Activated B cell treated with CpG ODN at 0.5 μM for 24 hours (primary cell): ENCODE data around the gene CDK14. TPM values are rescaled to one million over a fixed set of nuclear protein-coding genes. Genes with fewer than 3 reads are reported as not detected.
"Not testable (repeated sequence)": the region's sequence is repeated elsewhere in the genome, so short reads cannot be mapped to it uniquely, and the experiment has no call there.

ENCODE experiments used
- ATAC-seq: fragments of 200-7000 bp; cut with Tn5 transposase; one replicate; pipeline ENCODE4 v1.10.0; 2021; ENCODE audit warnings: low read depth, mild to moderate bottlenecking, moderate library complexity
- CTCF ChIA-PET: fragments of 350-600 bp; sonication (Branson Sonifier 250); formaldehyde crosslinking; loops from one replicate; lab custom pipeline; 2021; ENCODE audit warnings: antibody characterized with exemption; lab: Charles Lee
- POLR2A ChIA-PET: fragments of 350-600 bp; sonication (Branson Sonifier 250); formaldehyde crosslinking; loops from one replicate; lab custom pipeline; 2021; ENCODE audit warnings: antibody characterized with exemption; lab: Charles Lee
- DNase-seq: peaks from one replicate; pipeline ENCODE4 v3.0.0; 2022
- H3K27ac Mint-ChIP-seq: one replicate; pipeline ENCODE4 v1.8.0; 2020; ENCODE audit warnings: mixed read lengths
- H3K27me3 Mint-ChIP-seq: one replicate; pipeline ENCODE4 v1.8.0; 2021; ENCODE audit warnings: mixed read lengths
- H3K36me3 Mint-ChIP-seq: one replicate; pipeline ENCODE4 v1.8.0; 2021; ENCODE audit warnings: low read depth, mixed read lengths
- H3K4me1 Mint-ChIP-seq: one replicate; pipeline ENCODE4 v1.8.0; 2021; ENCODE audit warnings: mixed read lengths
- H3K4me3 Mint-ChIP-seq: one replicate; pipeline ENCODE4 v1.8.0; 2020; ENCODE audit warnings: mild to moderate bottlenecking, mixed read lengths
- H3K9me3 Mint-ChIP-seq: one replicate; pipeline ENCODE4 v1.8.0; 2020; ENCODE audit warnings: mixed read lengths
- CTCF ChIP-seq: fragments of 200-600 bp; IDR thresholded peaks from one replicate; pipeline ENCODE4 v1.8.0; 2022; ENCODE audit warnings: antibody characterized with exemption, mild to moderate bottlenecking
- intact Hi-C: fragments of 100-400 bp; cut with micrococcal nuclease; formaldehyde crosslinking; loops from one replicate; pipeline ENCODE4 v1.15.1; 2024
- total RNA-seq: library from RNA; stranded (reverse); gene quantifications from 2 replicates; pipeline ENCODE4 v1.2.3, GENCODE V29; 2022

The CDK14 gene
- total RNA-seq, 1 donor from 2014 or later = 140 TPM

- Mint-ChIP-seq H3K9me3 (no peaks in the 10 kb centered on the region), H3K4me1 (peaks cover 36% of the 10 kb centered on the region), H3K27me3 (no peaks in the 10 kb centered on the region), H3K27ac (no peak overlapping the region), H3K4me3 (no peak overlapping the region), H3K36me3 (peaks cover 3% of the 10 kb centered on the region)
- ChIA-PET POLR2A (interaction anchor here (1.8 kb wide), 1 partner anchor 29 kb away, joined by 4 read pairs; the partner anchor contains the start of gene CDK14), CTCF (interaction anchor here (0.8 to 1.1 kb wide), 2 partner anchors 29 to 310 kb away, joined by 3 to 5 read pairs; partner anchors contain the start of gene CDK14)
- DNase-seq (no peak), ATAC-seq (no peak)
- intact Hi-C loops = no loop called here
- TF ChIP-seq CTCF = no peak
Observed at GRCh38 chr7:90625051-90625450, 28.9 kb downstream of the CDK14 start.

- Mint-ChIP-seq H3K9me3 (no peaks in the 10 kb centered on the region), H3K4me3 (no peak overlapping the region), H3K36me3 (no peaks in the 10 kb centered on the region), H3K27me3 (no peaks in the 10 kb centered on the region), H3K4me1 (peaks cover 31% of the 10 kb centered on the region), H3K27ac (no peak overlapping the region)
- CTCF ChIA-PET = interaction anchor here (0.8 to 1.1 kb wide), 3 partner anchors 29 to 310 kb away, joined by 3 to 5 read pairs (median 3); partner anchors contain the start of gene CDK14
- intact Hi-C loops = no loop called here
- TF ChIP-seq CTCF = no peak
- ATAC-seq = no peak
- POLR2A ChIA-PET = interaction anchor here (1.8 kb wide), 1 partner anchor 29 kb away, joined by 4 read pairs; the partner anchor contains the start of gene CDK14
- DNase-seq = no peak
Observed at GRCh38 chr7:90625562-90625961, 29.4 kb downstream of the CDK14 start.

- no peaks in the 10 kb centered on the region for H3K36me3 Mint-ChIP-seq
- H3K4me1 Mint-ChIP-seq = peaks cover 29% of the 10 kb centered on the region
- intact Hi-C loops = no loop called here
- H3K4me3 Mint-ChIP-seq = no peak overlapping the region
- POLR2A ChIA-PET = no interaction called here
- ATAC-seq = no peak
- no peak overlapping the region for H3K27ac Mint-ChIP-seq
- H3K27me3 Mint-ChIP-seq = no peaks in the 10 kb centered on the region
- no peak for DNase-seq
- CTCF ChIA-PET = interaction anchor here (0.6 to 1.1 kb wide), 3 partner anchors 30 to 73 kb away, joined by 3 to 5 read pairs (median 3); partner anchors contain the start of gene CDK14
- H3K9me3 Mint-ChIP-seq = no peaks in the 10 kb centered on the region
- no peak for TF ChIP-seq CTCF
Observed at GRCh38 chr7:90626013-90626412, 29.9 kb downstream of the CDK14 start.

- Mint-ChIP-seq H3K36me3 (peaks cover 5% of the 10 kb centered on the region), H3K4me3 (no peak overlapping the region), H3K27me3 (no peaks in the 10 kb centered on the region), H3K27ac (peak overlapping the region; percentile 19), H3K4me1 (peaks cover 16% of the 10 kb centered on the region), H3K9me3 (no peaks in the 10 kb centered on the region)
- intact Hi-C loops = loop anchor here (1.0 to 2.0 kb wide), 7 partner anchors 17 to 1007 kb away; partner anchors contain the start of genes CDK14 and STEAP1
- DNase-seq (no peak), ATAC-seq (peak; percentile 86)
- CTCF ChIA-PET = interaction anchor here (0.6 to 2.4 kb wide), 21 partner anchors 10 to 408 kb away, joined by 3 to 38 read pairs (median 4); partner anchors contain the start of gene CDK14
- peak; percentile 68 for TF ChIP-seq CTCF
- POLR2A ChIA-PET = interaction anchor here (1.0 kb wide), 1 partner anchor 33 kb away, joined by 5 read pairs; the partner anchor contains the start of gene CDK14
Observed at GRCh38 chr7:90629297-90629918, 33.3 kb downstream of the CDK14 start.

- peaks cover 11% of the 10 kb centered on the region for H3K4me1 Mint-ChIP-seq
- no peaks in the 10 kb centered on the region for H3K9me3 Mint-ChIP-seq
- ChIA-PET POLR2A (interaction anchor here (0.8 kb wide), 1 partner anchor 39 kb away, joined by 5 read pairs; no protein-coding TSS in a partner anchor), CTCF (interaction anchor here (0.7 to 1.9 kb wide), 4 partner anchors 24 to 403 kb away, joined by 3 to 4 read pairs (median 4); no protein-coding TSS in a partner anchor)
- H3K27ac Mint-ChIP-seq = peak overlapping the region; percentile 6
- TF ChIP-seq CTCF = no peak
- intact Hi-C loops = no loop called here
- H3K36me3 Mint-ChIP-seq = peaks cover 5% of the 10 kb centered on the region
- no peaks in the 10 kb centered on the region for H3K27me3 Mint-ChIP-seq
- no peak for DNase-seq
- ATAC-seq = peak; percentile 70
- H3K4me3 Mint-ChIP-seq = no peak overlapping the region
Observed at GRCh38 chr7:90631502-90631901, 35.4 kb downstream of the CDK14 start.

GRCh38 chr7:90639683-90640082 is 43.6 kb downstream of the CDK14 start:
- POLR2A ChIA-PET, H3K27me3 Mint-ChIP-seq, H3K27ac Mint-ChIP-seq, intact Hi-C loops, H3K4me3 Mint-ChIP-seq, H3K4me1 Mint-ChIP-seq, DNase-seq, CTCF ChIA-PET, ATAC-seq: not testable (repeated sequence)
- Mint-ChIP-seq H3K36me3 (peaks cover 28% of the 10 kb centered on the region), H3K9me3 (peaks cover 17% of the 10 kb centered on the region)
